Stomach (tissue), 9 donors: ENCODE results near the gene PHACTR3. TPM values are rescaled to one million over a fixed set of nuclear protein-coding genes. Genes with fewer than 3 reads are reported as not detected.

Experiments used
- DNase-seq, 2 donors: peaks; one replicate each; pipeline versions ENCODE4 v3.0.0 to v3.0.0-alpha.2; 2013 to 2019
- H3K27ac ChIP-seq, 5 donors: fragments of 200-600 bp in 4 of 5; sonication (generic) in 4 of 5; one replicate each; pipeline ENCODE4 v1.5.1; 2013 to 2019; ENCODE audit warnings: mild to moderate bottlenecking in 1 of 5, moderate library complexity in 1 of 5
- H3K27me3 ChIP-seq, 3 donors: fragments of 200-600 bp; sonication (generic); one replicate each; pipeline ENCODE4 v1.5.1; 2017 to 2019; ENCODE audit warnings: mixed run types in 1 of 3
- H3K36me3 ChIP-seq, 4 donors: fragments of 200-600 bp; sonication (generic); 1 replicate in 3 of 4; 2 replicates in 1 of 4; pipeline ENCODE4 v1.5.1; 2016 to 2019
- H3K4me1 ChIP-seq, 4 donors: fragments of 200-600 bp; sonication (generic); one replicate each; pipeline ENCODE4 v1.5.1; 2016 to 2019
- H3K4me3 ChIP-seq, 4 donors: fragments of 200-600 bp; sonication (generic) in 3 of 4; one replicate each; pipeline ENCODE4 v1.5.1; 2016 to 2019; ENCODE audit warnings: mild to moderate bottlenecking in 1 of 4
- H3K9me3 ChIP-seq, 4 donors: fragments of 200-600 bp; sonication (generic); one replicate each; pipeline ENCODE4 v1.5.1; 2016 to 2019
- CTCF ChIP-seq, 7 experiments: fragments of 450-650 bp in 4 of 7; fragments of 200-600 bp in 3 of 7; sonication (generic) in 3 of 7; IDR thresholded peaks; one replicate each; pipeline ENCODE4 v1.5.1; 2016 to 2019; ENCODE audit warnings: antibody characterized with exemption in 7 of 7, control low read depth in 2 of 7, mild to moderate bottlenecking in 1 of 7
- EP300 ChIP-seq: sonication (generic); formaldehyde crosslinking; IDR thresholded peaks from one replicate; pipeline ENCODE4 v1.6.1; 2017; ENCODE audit warnings: antibody characterized with exemption
- POLR2A ChIP-seq, 4 donors: fragments of 450-650 bp; IDR thresholded peaks; one replicate each; pipeline ENCODE4 v1.6.1; 2016; ENCODE audit warnings: antibody characterized with exemption in 4 of 4, control low read depth in 2 of 4, mild to moderate bottlenecking in 1 of 4, moderate library complexity in 1 of 4
- POLR2AphosphoS5 ChIP-seq, 3 donors: sonication (generic); formaldehyde crosslinking; IDR thresholded peaks; one replicate each; pipeline ENCODE4 v1.6.1; 2016; ENCODE audit warnings: antibody characterized with exemption in 3 of 3
- WGBS, 5 donors: extraction: QIAGEN DNeasy Blood & Tissue Kit in 3 of 5; methylation state at CpG; one replicate each; pipeline versions ENCODE4 v1.1.5 to v1.1.7; 2013 to 2018; 5-methylcytosine and 5-hydroxymethylcytosine counted together
- intact Hi-C: fragments of 100-400 bp; cut with DNase I; formaldehyde crosslinking; loops from one replicate; pipeline ENCODE4 v1.15.1; 2023; ENCODE audit warnings: low total_unique reads
- polyA plus RNA-seq, 3 donors: library from polyadenylated mRNA; stranded (reverse); fragments of 200-250 nt; gene quantifications; one replicate each; pipeline ENCODE4 v1.2.3, GENCODE V29; 2013
- total RNA-seq, 5 donors: library from RNA; depleted of rRNA; stranded (reverse); fragments of >200 nt; gene quantifications; one replicate each; pipeline versions ENCODE4 v1.1.0 to v1.2.3, GENCODE V29; 2014 to 2016
- donor health status: healthy with polysubstance abuse.
- donor health status: Bipolar disorder and iron deficiency.
- donor health status: healthy.

PHACTR3 gene
- total and polyA plus RNA-seq, 8 donors = 0.55 to 3.7 (median 3.2) TPM; not detected in 3

DNA sequence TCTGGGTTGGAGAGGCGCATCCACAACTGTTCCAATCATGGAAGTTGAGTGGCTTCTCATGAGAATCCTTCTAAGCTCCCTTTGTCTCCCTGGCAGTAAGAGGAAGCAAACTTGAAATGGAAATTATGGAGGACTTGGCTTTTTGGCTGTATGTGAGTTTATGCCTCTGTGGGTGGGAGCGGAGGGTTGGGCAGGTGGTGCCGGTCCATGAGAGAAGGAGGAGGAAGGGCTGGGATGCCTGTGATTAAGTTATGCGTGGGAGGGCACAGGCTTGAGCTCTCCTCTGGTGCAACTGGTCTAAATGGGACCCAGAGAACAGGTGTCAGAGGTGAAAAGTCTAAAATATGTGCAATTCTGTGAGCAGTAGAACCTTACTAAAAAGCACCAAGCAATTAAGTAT is 2.2 kb downstream of the PHACTR3 start:
- DNase-seq = no peak
- 58 to 83% (median 61%) methylated on average over 4 of the region's 4 CpGs for WGBS, 5 donors
- Histone ChIP-seq H3K9me3 (no peaks in the 10 kb centered on the region), H3K4me1 (peaks cover 6 to 16% (median 11%) of the 10 kb centered on the region in 4 donors), H3K36me3 (no peaks in the 10 kb centered on the region), H3K27me3 (peaks cover 6 to 97% (median 50%) of the 10 kb centered on the region in 3 donors), H3K27ac (no peak overlapping the region), H3K4me3 (no peak overlapping the region)
- intact Hi-C loops = no loop called here
- TF ChIP-seq EP300 (no peak), POLR2A (IDR thresholded peaks at IDR 0.05) (no peak), CTCF (IDR thresholded peaks at IDR 0.05) (no peak), POLR2AphosphoS5 (IDR thresholded peaks at IDR 0.05) (no peak)

DNA sequence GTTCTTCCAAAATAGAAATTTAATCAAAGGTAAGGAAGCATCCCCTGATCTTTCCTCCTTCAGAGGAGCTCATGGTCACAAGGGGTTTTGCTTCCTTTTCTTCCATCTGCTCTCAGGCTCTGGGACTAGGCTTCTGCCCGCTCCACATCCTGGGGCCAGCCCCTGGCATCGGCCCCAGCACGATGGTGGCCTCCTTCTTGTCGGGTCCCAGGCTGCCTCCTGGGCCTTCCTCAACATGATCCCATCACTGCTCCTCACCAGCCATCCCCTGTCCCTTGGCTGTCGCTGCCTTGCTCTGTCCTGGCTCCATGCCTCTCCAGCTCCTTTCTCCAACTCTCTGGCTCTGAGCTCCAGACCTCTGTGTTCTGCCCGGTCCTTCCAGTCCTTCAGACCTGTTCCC is 4.1 kb downstream of the PHACTR3 start:
- TF ChIP-seq POLR2AphosphoS5 (IDR thresholded peaks at IDR 0.05) (no peak), EP300 (no peak), CTCF (IDR thresholded peaks at IDR 0.05) (no peak), POLR2A (IDR thresholded peaks at IDR 0.05) (no peak)
- H3K9me3 ChIP-seq = no peaks in the 10 kb centered on the region
- peaks cover 3 to 79% (median 34%) of the 10 kb centered on the region in 3 donors for H3K27me3 ChIP-seq
- H3K27ac ChIP-seq = no peak overlapping the region
- no peak overlapping the region for H3K4me3 ChIP-seq
- WGBS, 5 donors = 81 to 91% (median 90%) methylated on average over 6 of the region's 6 CpGs
- no peak for DNase-seq
- no peaks in the 10 kb centered on the region for H3K36me3 ChIP-seq
- intact Hi-C loops = no loop called here
- H3K4me1 ChIP-seq = peaks cover 6 to 16% (median 11%) of the 10 kb centered on the region in 4 donors

DNA sequence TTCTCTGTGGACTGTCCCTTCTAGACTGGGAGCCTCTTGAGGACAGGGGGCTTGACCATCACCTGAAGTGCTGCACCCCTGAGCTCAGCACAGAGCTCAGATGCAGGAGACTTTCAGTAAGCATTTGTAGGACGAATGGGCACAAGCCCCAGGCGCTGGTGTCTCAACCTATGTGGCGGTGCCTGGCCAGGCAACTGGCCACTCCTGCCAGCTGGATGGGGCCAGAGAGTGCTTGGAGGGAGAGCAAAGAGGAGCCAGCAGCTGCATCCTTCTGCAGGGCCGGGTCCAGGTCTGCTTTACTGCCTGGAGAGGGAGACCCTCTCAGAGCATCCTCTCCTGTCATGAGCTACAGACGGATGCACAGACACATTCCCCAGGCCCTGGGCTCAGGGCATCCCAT is 4.5 kb downstream of the PHACTR3 start:
- intact Hi-C loops = no loop called here
- Histone ChIP-seq H3K4me1 (peaks cover 6 to 15% (median 11%) of the 10 kb centered on the region in 4 donors), H3K9me3 (no peaks in the 10 kb centered on the region), H3K4me3 (no peak overlapping the region), H3K27ac (no peak overlapping the region), H3K27me3 (peaks cover 3 to 74% (median 29%) of the 10 kb centered on the region in 3 donors), H3K36me3 (no peaks in the 10 kb centered on the region)
- no peak for DNase-seq
- TF ChIP-seq EP300 (no peak), CTCF (IDR thresholded peaks at IDR 0.05) (no peak), POLR2AphosphoS5 (IDR thresholded peaks at IDR 0.05) (no peak), POLR2A (IDR thresholded peaks at IDR 0.05) (no peak)
- 73 to 88% (median 85%) methylated on average over 5 of the region's 5 CpGs; no CpG with 5 or more reads in 1 of the 5 donors for WGBS, 5 donors

- peak in 1 of 2 donors; percentile 18 for DNase-seq
- TF ChIP-seq EP300 = no peak
- no peak for TF ChIP-seq POLR2A (IDR thresholded peaks at IDR 0.05)
- no peak for TF ChIP-seq CTCF (IDR thresholded peaks at IDR 0.05)
- no peak for TF ChIP-seq POLR2AphosphoS5 (IDR thresholded peaks at IDR 0.05)
- 71 to 92% (median 74%) methylated on average over 4 of the region's 4 CpGs for WGBS, 5 donors
- Histone ChIP-seq H3K4me1 (no peaks in the 10 kb centered on the region), H3K4me3 (no peak overlapping the region), H3K9me3 (no peaks in the 10 kb centered on the region), H3K27ac (no peak overlapping the region), H3K27me3 (peaks cover 0 to 51% (median 5%) of the 10 kb centered on the region in 3 donors), H3K36me3 (no peaks in the 10 kb centered on the region)
- intact Hi-C loops = no loop called here
These were observed 6.9 kb downstream of the PHACTR3 start for GRCh38 chr20:59611286-59611685.
